SK-N-SH (cell line): ENCODE data around the gene SIDT2. TPM values are rescaled to one million over a fixed set of nuclear protein-coding genes. Genes with fewer than 3 reads are reported as not detected.

ENCODE experiments used
- CTCF ChIA-PET: fragments of 300-600, 350-600 bp; formaldehyde crosslinking; extraction: SDS; loops from one replicate; lab custom pipeline; 2021; lab: Yijun Ruan, JAX
- POLR2A ChIA-PET: fragments of 350-600 bp; sonication (Branson Sonifier 250); formaldehyde crosslinking; extraction: SDS; loops from one replicate; lab custom pipeline; 2020; ENCODE audit warnings: antibody characterized with exemption, inconsistent platforms; lab: Yijun Ruan, JAX
- DNase-seq: peaks from one replicate; pipeline ENCODE4 v3.0.0; 2012
- H2AFZ ChIP-seq: fragments of 200-600 bp; sonication (generic); 2 replicates; pipeline ENCODE4 v1.8.1; 2016; ENCODE audit warnings: antibody characterized with exemption, mild to moderate bottlenecking, low read depth
- H3F3A ChIP-seq: fragments of 200-600 bp; sonication (generic); replicated peaks from 2 replicates; pipeline ENCODE3; 2016; ENCODE audit warnings: antibody characterized with exemption, mild to moderate bottlenecking; ENCODE audit not compliant: insufficient read depth
- H3K27ac ChIP-seq, 2 experiments: fragments of 200-500 bp in 1 of 2; fragments of 200-600 bp in 1 of 2; sonication (Bioruptor generic) in 1 of 2; sonication (generic), shearing (Covaris generic) in 1 of 2; 2 replicates each; pipeline versions ENCODE4 v1.5.1 to v1.6.1; 2014 to 2016; ENCODE audit warnings: low read depth in 2 of 2, inconsistent platforms in 1 of 2, low read length in 1 of 2, mild to moderate bottlenecking in 1 of 2, mixed read lengths in 1 of 2
- H3K27me3 ChIP-seq: fragments of 200-600 bp; sonication (generic), shearing (Covaris generic); 2 replicates; pipeline ENCODE4 v1.6.1; 2016; ENCODE audit warnings: mixed run types; ENCODE audit not compliant: insufficient read depth
- H3K36me3 ChIP-seq, 2 experiments: fragments of 200-500 bp in 1 of 2; fragments of 200-600 bp in 1 of 2; sonication (Bioruptor generic) in 1 of 2; sonication (generic) in 1 of 2; replicated peaks in 1 of 2; 2 replicates each; pipeline versions ENCODE3 to v1.5.1; 2014 to 2016; ENCODE audit warnings: low read length in 1 of 2, mild to moderate bottlenecking in 1 of 2; ENCODE audit not compliant: insufficient read depth in 2 of 2, control insufficient read depth in 1 of 2
- H3K4me1 ChIP-seq, 2 experiments: fragments of 200-500 bp in 1 of 2; fragments of 200-600 bp in 1 of 2; sonication (Bioruptor generic) in 1 of 2; sonication (generic), shearing (Covaris generic) in 1 of 2; 2 replicates each; pipeline versions ENCODE4 v1.5.1 to v1.6.1; 2014 to 2016; ENCODE audit warnings: low read depth in 1 of 2, low read length in 1 of 2, mixed run types in 1 of 2; ENCODE audit not compliant: insufficient read depth in 2 of 2, control insufficient read depth in 1 of 2
- H3K4me2 ChIP-seq: fragments of 200-600 bp; sonication (generic), shearing (Covaris generic); 2 replicates; pipeline ENCODE4 v1.6.1; 2017; ENCODE audit warnings: mixed run types
- H3K4me3 ChIP-seq, 2 experiments: fragments of 200-500 bp in 1 of 2; fragments of 200-600 bp in 1 of 2; sonication (Bioruptor generic) in 1 of 2; sonication (generic), shearing (Covaris generic) in 1 of 2; 2 replicates each; pipeline versions ENCODE4 v1.5.1 to v1.8.1; 2014 to 2016; ENCODE audit warnings: low read depth in 2 of 2, inconsistent platforms in 1 of 2, low read length in 1 of 2, mild to moderate bottlenecking in 1 of 2, mixed read lengths in 1 of 2, moderate library complexity in 1 of 2
- H3K79me2 ChIP-seq: fragments of 200-600 bp; sonication (generic); 2 replicates; pipeline ENCODE4 v1.8.1; 2017; ENCODE audit warnings: mild to moderate bottlenecking; ENCODE audit not compliant: insufficient read depth
- H3K9ac ChIP-seq: fragments of 200-600 bp; sonication (generic); 2 replicates; pipeline ENCODE4 v1.6.1; 2017; ENCODE audit warnings: mixed run types
- H3K9me2 ChIP-seq: fragments of 200-600 bp; sonication (generic); 2 replicates; pipeline ENCODE4 v1.6.1; 2017; ENCODE audit warnings: mixed run types
- H3K9me3 ChIP-seq: fragments of 200-600 bp; sonication (generic); 2 replicates; pipeline ENCODE4 v1.6.1; 2017; ENCODE audit warnings: mixed run types, mild to moderate bottlenecking, moderate library complexity
- H4K20me1 ChIP-seq: fragments of 200-600 bp; sonication (generic); 2 replicates; pipeline ENCODE4 v1.6.1; 2017; ENCODE audit warnings: mild to moderate bottlenecking, mixed run types; ENCODE audit not compliant: insufficient read depth
- ELF1 ChIP-seq: IDR thresholded peaks from 2 replicates; pipeline ENCODE4 v1.4.0; 2012
- FOSL2 ChIP-seq: IDR thresholded peaks from 2 replicates; pipeline ENCODE4 v1.4.0; 2012; ENCODE audit warnings: low read depth, mild to moderate bottlenecking, moderate library complexity, borderline replicate concordance
- FOXJ3 ChIP-seq: sonication (generic); formaldehyde crosslinking; IDR thresholded peaks from 2 replicates; pipeline ENCODE4 v1.5.1; 2020; ENCODE audit warnings: mild to moderate bottlenecking, missing genetic modification reagents
- GATA2 ChIP-seq: sonication (generic); formaldehyde crosslinking; IDR thresholded peaks from 2 replicates; pipeline ENCODE4 v1.5.0; 2020; ENCODE audit warnings: mild to moderate bottlenecking, missing genetic modification reagents
- MEF2A ChIP-seq: IDR thresholded peaks from 2 replicates; pipeline ENCODE4 v1.4.0; 2012; ENCODE audit warnings: low read depth, borderline replicate concordance
- MXI1 ChIP-seq: IDR thresholded peaks from 2 replicates; pipeline ENCODE4 v1.6.1; 2012; ENCODE audit warnings: mild to moderate bottlenecking, low read depth, low read length, improper control_type of control experiment
- NFIC ChIP-seq: IDR thresholded peaks from 2 replicates; pipeline ENCODE4 v1.4.0; 2012; ENCODE audit warnings: borderline replicate concordance
- NRF1 ChIP-seq: IDR thresholded peaks from 2 replicates; pipeline ENCODE4 v1.6.1; 2012; ENCODE audit warnings: low read depth, mild to moderate bottlenecking, low read length
- POLR2AphosphoS5 ChIP-seq: IDR thresholded peaks from 2 replicates; pipeline ENCODE4 v1.6.1; 2012; ENCODE audit warnings: low read depth, low read length
- RAD21 ChIP-seq: IDR thresholded peaks from 2 replicates; pipeline ENCODE4 v1.6.1; 2012; ENCODE audit warnings: mild to moderate bottlenecking, low read length
- RCOR1 ChIP-seq: fragments of 150-350 bp; IDR thresholded peaks from 2 replicates; pipeline ENCODE4 v1.6.1; 2017; ENCODE audit warnings: antibody characterized with exemption, low read length
- RFX5 ChIP-seq: IDR thresholded peaks from 2 replicates; pipeline ENCODE4 v1.6.1; 2012; ENCODE audit warnings: mild to moderate bottlenecking, improper control_type of control experiment, low read length
- RXRA ChIP-seq: IDR thresholded peaks from 2 replicates; pipeline ENCODE4 v1.4.0; 2012; ENCODE audit warnings: low read depth, mild to moderate bottlenecking, borderline replicate concordance
- SIN3A ChIP-seq: IDR thresholded peaks from 2 replicates; pipeline ENCODE4 v1.6.1; 2012; ENCODE audit warnings: low read depth, mild to moderate bottlenecking, low read length, moderate library complexity, borderline replicate concordance
- SMC3 ChIP-seq: IDR thresholded peaks from 2 replicates; pipeline ENCODE4 v1.6.1; 2012; ENCODE audit warnings: low read depth, low read length, improper control_type of control experiment
- TAF1 ChIP-seq: IDR thresholded peaks from 2 replicates; pipeline ENCODE4 v1.6.1; 2012; ENCODE audit warnings: low read depth, mild to moderate bottlenecking, low read length, moderate library complexity, borderline replicate concordance
- TEAD4 ChIP-seq: IDR thresholded peaks from 2 replicates; pipeline ENCODE4 v1.4.0; 2012; ENCODE audit warnings: mild to moderate bottlenecking, borderline replicate concordance; ENCODE audit not compliant: insufficient read depth
- USF2 ChIP-seq: fragments of 150-350 bp; IDR thresholded peaks from 2 replicates; pipeline ENCODE4 v1.6.1; 2017; ENCODE audit warnings: antibody characterized with exemption, low read length, low read depth, borderline replicate concordance
- YY1 ChIP-seq: IDR thresholded peaks from 2 replicates; pipeline ENCODE4 v1.4.0; 2012; ENCODE audit warnings: low read depth, mild to moderate bottlenecking
- WGBS: methylation state at CpG from one replicate; pipeline ENCODE4 v1.1.6; 2017; ENCODE audit warnings: low lambda C conversion rate; 5-methylcytosine and 5-hydroxymethylcytosine counted together
- polyA plus RNA-seq, 3 experiments: library from polyadenylated mRNA; depleted of rRNA; stranded (reverse); fragments of >200 nt; gene quantifications; 2 replicates each; pipeline ENCODE4 v1.2.3, GENCODE V29; 2012
- TF ChIP-seq, protein P1 (sequence below): fragments of 200-600 bp; sonication (generic); IDR thresholded peaks from 2 replicates; pipeline ENCODE4 v1.6.1; 2017; ENCODE audit warnings: antibody characterized with exemption, mild to moderate bottlenecking, moderate library complexity

SIDT2 gene
- polyA plus RNA-seq, 1 of the 3 experiments (the other 2 are of a cell fraction) = 17.5 TPM

DNA sequence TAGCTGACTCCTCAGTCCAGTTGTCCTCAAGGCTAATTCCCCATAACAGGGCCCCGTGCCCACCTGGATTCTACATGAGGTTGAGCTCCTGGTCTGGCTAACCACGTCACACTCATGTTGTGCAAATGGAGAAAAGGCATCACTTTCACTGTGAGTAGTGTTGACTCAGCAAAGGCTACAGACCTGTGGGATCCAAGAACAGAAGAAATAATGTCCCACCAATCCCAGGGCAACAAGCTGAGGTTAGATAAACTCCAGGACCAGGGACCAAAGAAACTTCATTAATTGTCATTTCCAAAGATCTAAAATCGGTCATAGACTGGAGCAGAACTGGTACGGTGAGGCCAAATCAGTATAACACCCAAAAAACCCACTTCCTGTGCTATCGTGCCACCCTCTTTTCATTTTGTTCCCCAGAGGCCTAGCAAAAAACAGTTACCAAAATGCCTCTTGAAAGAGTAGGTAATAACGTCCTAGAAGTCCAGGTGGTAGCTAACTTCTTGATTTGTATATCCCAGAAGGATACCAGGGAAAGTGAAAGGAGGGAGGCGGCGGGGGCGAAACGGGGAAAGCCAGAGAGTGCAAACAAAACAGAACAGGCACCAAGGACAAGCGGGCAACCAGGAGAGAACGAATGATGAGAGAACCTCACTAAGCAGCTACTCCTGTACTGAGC, 51.9 kb downstream of the SIDT2 start (continued):
- no peak for TF ChIP-seq SMC3
- no peak for TF ChIP-seq ELF1
- TF ChIP-seq USF2 = no peak
- TF ChIP-seq, all 33 proteins: peak for 0

DNA sequence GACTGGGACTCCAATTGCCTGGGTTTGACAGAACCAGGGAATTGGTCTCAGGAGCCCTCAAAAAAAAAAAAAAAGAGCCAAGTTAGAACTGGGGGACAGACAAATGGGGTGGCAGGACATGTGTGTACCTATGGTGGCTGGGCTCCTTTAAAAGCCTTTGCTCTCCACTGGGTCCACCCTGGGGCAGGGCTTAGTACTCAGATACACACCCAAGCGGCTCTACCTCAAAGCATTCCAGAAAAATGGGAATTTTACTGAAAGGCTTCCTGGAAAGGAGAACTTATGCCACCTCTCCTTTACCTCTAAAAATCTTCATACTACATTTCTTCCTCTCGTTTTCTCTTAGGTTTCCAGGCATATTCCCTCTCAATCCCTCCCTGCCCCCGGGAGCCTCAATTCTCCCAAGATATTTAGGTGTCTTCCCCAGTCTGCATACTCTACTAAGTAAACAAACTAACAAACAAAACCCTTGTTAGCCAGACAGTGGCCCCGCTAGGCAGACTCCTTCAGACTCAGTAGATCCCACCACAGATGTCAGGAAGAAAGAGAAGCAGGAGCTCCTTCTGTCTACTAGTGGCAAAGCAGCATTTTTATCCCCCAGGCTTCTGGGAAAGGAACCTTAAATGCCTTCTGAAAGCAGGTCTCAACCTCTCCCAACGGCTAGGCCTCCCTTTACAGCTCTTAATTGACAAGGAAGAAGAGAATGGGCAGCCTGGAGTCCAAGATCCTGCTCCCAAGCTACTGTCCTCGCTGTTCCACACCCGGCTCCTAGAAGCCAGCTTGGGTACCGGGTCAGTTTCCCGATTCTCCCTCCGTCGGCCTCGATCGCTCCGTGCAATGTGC, 52.7 kb downstream of the SIDT2 start:
- peaks cover 15% of the 10 kb centered on the region for H3F3A ChIP-seq
- peaks cover 63% of the 10 kb centered on the region for H3K79me2 ChIP-seq
- ChIA-PET POLR2A (interaction anchor here (0.9 to 1.2 kb wide), 3 partner anchors 9 to 96 kb away, joined by 3 to 4 read pairs (median 3); partner anchors contain the start of gene CEP164), CTCF (interaction anchor here (0.6 to 3.0 kb wide), 17 partner anchors 10 to 440 kb away, joined by 3 to 21 read pairs (median 3); partner anchors contain the start of genes APOA5, BACE1-AS, PAFAH1B2 and SIDT2)
- WGBS = 1% methylated on average over 13 of the region's 14 CpGs
- H3K27ac ChIP-seq = peak overlapping the region; percentile 83 to 93; a peak in 3 of 4 replicates
- DNase-seq = no peak
- TF ChIP-seq TAF1 (no peak), FOSL2 (no peak), RCOR1 (no peak), YY1 (no peak), SMC3 (no peak), TEAD4 (no peak), FOXJ3 (no peak), MEF2A (no peak), SIN3A (no peak), NFIC (no peak), RAD21 (no peak), GATA2 (no peak), MXI1 (no peak), NRF1 (no peak), POLR2AphosphoS5 (no peak), RXRA (no peak), RFX5 (no peak)
- TF ChIP-seq, protein P1, sequence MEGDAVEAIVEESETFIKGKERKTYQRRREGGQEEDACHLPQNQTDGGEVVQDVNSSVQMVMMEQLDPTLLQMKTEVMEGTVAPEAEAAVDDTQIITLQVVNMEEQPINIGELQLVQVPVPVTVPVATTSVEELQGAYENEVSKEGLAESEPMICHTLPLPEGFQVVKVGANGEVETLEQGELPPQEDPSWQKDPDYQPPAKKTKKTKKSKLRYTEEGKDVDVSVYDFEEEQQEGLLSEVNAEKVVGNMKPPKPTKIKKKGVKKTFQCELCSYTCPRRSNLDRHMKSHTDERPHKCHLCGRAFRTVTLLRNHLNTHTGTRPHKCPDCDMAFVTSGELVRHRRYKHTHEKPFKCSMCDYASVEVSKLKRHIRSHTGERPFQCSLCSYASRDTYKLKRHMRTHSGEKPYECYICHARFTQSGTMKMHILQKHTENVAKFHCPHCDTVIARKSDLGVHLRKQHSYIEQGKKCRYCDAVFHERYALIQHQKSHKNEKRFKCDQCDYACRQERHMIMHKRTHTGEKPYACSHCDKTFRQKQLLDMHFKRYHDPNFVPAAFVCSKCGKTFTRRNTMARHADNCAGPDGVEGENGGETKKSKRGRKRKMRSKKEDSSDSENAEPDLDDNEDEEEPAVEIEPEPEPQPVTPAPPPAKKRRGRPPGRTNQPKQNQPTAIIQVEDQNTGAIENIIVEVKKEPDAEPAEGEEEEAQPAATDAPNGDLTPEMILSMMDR = no peak
- H3K36me3 ChIP-seq = peaks cover 7 to 40% of the 10 kb centered on the region in 2 experiments
- no peaks in the 10 kb centered on the region for H3K9me2 ChIP-seq
- H3K9me3 ChIP-seq = no peaks in the 10 kb centered on the region
- H3K9ac ChIP-seq = peak overlapping the region; percentile 87
- H3K4me1 ChIP-seq = peaks cover 9 to 22% of the 10 kb centered on the region in 2 experiments; a peak in 3 of 4 replicates
- peak overlapping the region; percentile 100; the same call in 1 of the 2 replicates for H2AFZ ChIP-seq
- peak overlapping the region; percentile 96 for H3K4me2 ChIP-seq
- H3K4me3 ChIP-seq = peak overlapping the region; percentile 78 to 99
- H4K20me1 ChIP-seq = peaks cover 3% of the 10 kb centered on the region; the same call in 1 of the 2 replicates
- no peaks in the 10 kb centered on the region for H3K27me3 ChIP-seq
